ENCODE data around the gene SLC35F3. TPM values are rescaled to one million over a fixed set of nuclear protein-coding genes. Genes with fewer than 3 reads are reported as not detected.

SLC35F3 gene
- total and polyA plus RNA-seq, 12 donors: 0.12 to 3.2 (median 0.46) TPM

DNA sequence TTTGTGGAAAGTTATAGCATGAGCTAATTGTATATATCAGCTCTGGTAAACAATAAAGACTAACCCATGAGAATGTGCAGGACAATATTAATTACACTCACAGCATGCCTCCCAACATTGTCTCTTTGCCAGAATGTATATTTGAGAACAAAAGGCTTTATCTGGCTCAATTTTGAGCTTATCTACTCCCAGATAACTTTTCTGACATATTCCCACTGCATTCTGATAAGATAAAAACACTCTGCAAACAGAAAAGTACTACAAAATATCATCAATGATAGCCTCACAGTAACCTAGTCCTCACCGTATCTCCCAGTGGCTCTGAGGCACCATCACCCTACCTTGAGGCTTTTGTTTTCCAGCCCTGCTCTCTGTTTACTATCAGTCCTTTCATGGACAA is 188.6 kb downstream of the SLC35F3 start:
- H3K27ac ChIP-seq: no peak overlapping the region
- no peaks in the 10 kb centered on the region for H3K27me3 ChIP-seq
- H3K4me3 ChIP-seq: no peak overlapping the region
- H3K36me3 ChIP-seq (replicated peaks in 1 of 2): no peaks in the 10 kb centered on the region
- intact Hi-C loops (cut with DNase I): no loop called here
- WGBS, 4 donors: 38 to 51% (median 44%) methylated on average over 1 of the region's 1 CpG
- no peak for TF ChIP-seq POLR2A (IDR thresholded peaks at IDR 0.05)
- TF ChIP-seq, protein P1, sequence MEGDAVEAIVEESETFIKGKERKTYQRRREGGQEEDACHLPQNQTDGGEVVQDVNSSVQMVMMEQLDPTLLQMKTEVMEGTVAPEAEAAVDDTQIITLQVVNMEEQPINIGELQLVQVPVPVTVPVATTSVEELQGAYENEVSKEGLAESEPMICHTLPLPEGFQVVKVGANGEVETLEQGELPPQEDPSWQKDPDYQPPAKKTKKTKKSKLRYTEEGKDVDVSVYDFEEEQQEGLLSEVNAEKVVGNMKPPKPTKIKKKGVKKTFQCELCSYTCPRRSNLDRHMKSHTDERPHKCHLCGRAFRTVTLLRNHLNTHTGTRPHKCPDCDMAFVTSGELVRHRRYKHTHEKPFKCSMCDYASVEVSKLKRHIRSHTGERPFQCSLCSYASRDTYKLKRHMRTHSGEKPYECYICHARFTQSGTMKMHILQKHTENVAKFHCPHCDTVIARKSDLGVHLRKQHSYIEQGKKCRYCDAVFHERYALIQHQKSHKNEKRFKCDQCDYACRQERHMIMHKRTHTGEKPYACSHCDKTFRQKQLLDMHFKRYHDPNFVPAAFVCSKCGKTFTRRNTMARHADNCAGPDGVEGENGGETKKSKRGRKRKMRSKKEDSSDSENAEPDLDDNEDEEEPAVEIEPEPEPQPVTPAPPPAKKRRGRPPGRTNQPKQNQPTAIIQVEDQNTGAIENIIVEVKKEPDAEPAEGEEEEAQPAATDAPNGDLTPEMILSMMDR (IDR thresholded peaks at IDR 0.05): no peak
- no peaks in the 10 kb centered on the region for H3K9me3 ChIP-seq (replicated peaks in 1 of 3)
- no peaks in the 10 kb centered on the region for H3K4me1 ChIP-seq (replicated peaks in 1 of 2)
- no peak for DNase-seq

DNA sequence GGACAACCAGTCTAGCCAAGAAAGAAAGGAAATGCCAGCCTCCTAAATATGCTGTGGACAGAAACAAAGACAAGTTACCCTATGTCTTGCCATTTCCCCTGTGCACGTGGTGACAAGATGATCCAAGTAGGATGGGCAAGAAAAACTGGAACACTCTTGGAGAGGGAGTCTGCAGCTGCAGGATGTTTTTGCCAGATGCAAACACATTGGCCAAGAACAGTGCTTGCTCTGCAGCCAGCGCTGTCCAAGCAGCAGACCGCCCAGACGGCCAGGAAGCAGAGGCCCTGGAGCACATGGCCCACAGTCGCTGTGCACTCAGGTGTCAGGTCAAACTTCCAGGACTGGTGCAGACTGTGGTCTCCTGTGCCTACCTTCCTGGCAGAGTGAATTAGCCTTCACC is 189.3 kb downstream of the SLC35F3 start:
- no peak overlapping the region for H3K4me3 ChIP-seq
- DNase-seq: no peak
- no peaks in the 10 kb centered on the region for H3K4me1 ChIP-seq (replicated peaks in 1 of 2)
- TF ChIP-seq, protein P1 (IDR thresholded peaks at IDR 0.05): no peak
- no peak for TF ChIP-seq POLR2A (IDR thresholded peaks at IDR 0.05)
- 41 to 59% (median 54%) methylated on average over 2 to 5 of the region's 5 CpGs for WGBS, 4 donors
- intact Hi-C loops (cut with DNase I): no loop called here
- H3K27ac ChIP-seq: no peak overlapping the region
- H3K36me3 ChIP-seq (replicated peaks in 1 of 2): no peaks in the 10 kb centered on the region
- H3K27me3 ChIP-seq: no peaks in the 10 kb centered on the region
- H3K9me3 ChIP-seq (replicated peaks in 1 of 3): no peaks in the 10 kb centered on the region

DNA sequence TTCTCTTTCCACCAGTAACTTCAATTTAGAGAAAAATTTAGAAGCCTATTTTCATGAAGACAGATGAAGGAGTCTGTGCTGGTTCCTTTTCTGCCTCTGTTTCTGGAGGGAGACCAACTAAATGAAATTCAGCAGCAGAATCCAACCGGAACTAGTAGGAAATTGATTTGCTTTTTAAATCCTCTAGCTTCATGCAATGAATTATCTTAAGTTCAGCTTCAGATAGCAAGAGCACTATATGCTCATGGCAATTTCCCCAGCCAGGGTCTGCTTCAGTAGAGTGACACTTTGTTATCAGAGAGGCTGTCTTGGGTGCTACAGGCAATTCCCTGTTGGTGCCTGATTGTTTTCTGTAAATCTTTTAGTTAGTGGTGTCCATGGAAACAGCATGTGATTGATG is 189.7 kb downstream of the SLC35F3 start:
- TF ChIP-seq POLR2A (IDR thresholded peaks at IDR 0.05): no peak
- TF ChIP-seq, protein P1 (IDR thresholded peaks at IDR 0.05): no peak
- DNase-seq: no peak
- no peak overlapping the region for H3K27ac ChIP-seq
- intact Hi-C loops (cut with DNase I): no loop called here
- no peaks in the 10 kb centered on the region for H3K9me3 ChIP-seq (replicated peaks in 1 of 3)
- 50 to 74% (median 57%) methylated on average over 1 of the region's 1 CpG for WGBS, 4 donors
- H3K4me1 ChIP-seq (replicated peaks in 1 of 2): no peaks in the 10 kb centered on the region
- no peak overlapping the region for H3K4me3 ChIP-seq
- no peaks in the 10 kb centered on the region for H3K27me3 ChIP-seq
- no peaks in the 10 kb centered on the region for H3K36me3 ChIP-seq (replicated peaks in 1 of 2)

DNA sequence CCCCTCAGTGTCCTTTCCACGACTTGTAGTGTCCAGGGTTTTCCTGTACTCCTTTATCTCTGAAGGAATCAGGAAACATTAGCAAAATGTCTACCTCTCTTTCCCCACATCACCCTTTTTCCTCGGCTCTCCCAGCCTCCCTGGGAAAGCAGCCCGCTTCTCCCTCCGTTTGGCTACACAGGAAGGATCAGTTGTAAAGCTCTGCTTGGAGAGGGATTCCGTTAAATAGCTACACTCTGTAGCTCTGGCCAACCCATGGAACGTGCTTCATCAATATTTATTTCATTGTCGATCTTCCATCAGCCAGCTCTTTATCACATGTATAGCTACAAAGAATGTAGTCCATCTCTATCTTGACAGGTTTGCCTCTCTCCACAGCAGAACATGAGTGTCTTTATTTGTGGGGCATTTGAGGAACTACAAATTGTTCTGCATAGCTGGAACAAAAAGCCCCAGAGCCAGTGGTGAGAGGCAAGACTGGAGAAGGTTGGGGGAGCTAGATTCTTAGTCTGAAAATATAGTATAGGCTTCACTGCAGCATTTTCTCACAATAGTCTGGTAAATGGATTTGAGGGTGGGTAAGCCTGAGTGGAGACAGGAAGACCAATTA is 191.8 kb downstream of the SLC35F3 start:
- no peaks in the 10 kb centered on the region for H3K9me3 ChIP-seq (replicated peaks in 1 of 3)
- no peak overlapping the region for H3K27ac ChIP-seq
- H3K36me3 ChIP-seq (replicated peaks in 1 of 2): no peaks in the 10 kb centered on the region
- no peak for TF ChIP-seq POLR2A (IDR thresholded peaks at IDR 0.05)
- TF ChIP-seq, protein P1 (IDR thresholded peaks at IDR 0.05): no peak
- WGBS, 4 donors: 56 to 64% (median 58%) methylated on average over 7 of the region's 7 CpGs
- no peaks in the 10 kb centered on the region for H3K4me1 ChIP-seq (replicated peaks in 1 of 2)
- no peaks in the 10 kb centered on the region for H3K27me3 ChIP-seq
- intact Hi-C loops (cut with DNase I): no loop called here
- DNase-seq: no peak
- no peak overlapping the region for H3K4me3 ChIP-seq

All from adrenal gland (tissue), 12 donors.